ENCODE data around the gene FBXL4.

The FBXL4 gene

GRCh38 chr6:98877250-98877649 lies 70.5 kb downstream of the FBXL4 start:
- no peak for DNase-seq

- no peak for DNase-seq
Observed at GRCh38 chr6:98875375-98875774, 72.4 kb downstream of the FBXL4 start.

GRCh38 chr6:98871821-98872220 lies 75.9 kb downstream of the FBXL4 start:
- DNase-seq = no peak

- DNase-seq = peak; percentile 77
Observed at GRCh38 chr6:98871057-98871456, 76.7 kb downstream of the FBXL4 start.

DNA sequence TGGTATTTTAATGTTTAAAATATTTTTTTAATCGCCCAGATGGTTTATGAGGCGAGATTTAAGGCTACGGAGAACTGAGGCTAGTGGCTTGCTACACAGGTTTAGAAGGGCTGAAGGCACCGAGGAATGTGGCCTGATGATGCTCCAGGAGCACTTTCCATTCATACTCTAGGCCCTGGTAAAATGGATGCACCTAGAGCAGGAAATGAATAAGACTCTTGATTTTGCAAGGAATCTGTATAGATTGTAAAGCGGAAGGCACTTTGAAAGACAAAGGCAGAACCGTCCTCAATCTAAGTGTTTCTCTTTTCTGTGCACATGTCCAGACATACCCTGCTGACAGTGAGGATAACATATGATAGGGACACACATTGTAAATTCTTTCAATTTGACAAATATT lies 83.2 kb downstream of the FBXL4 start:
- no peak for DNase-seq

GRCh38 chr6:98848539-98849242 lies 99.1 kb downstream of the FBXL4 start:
- no peak for DNase-seq

GRCh38 chr6:98847779-98848538 lies 99.8 kb downstream of the FBXL4 start:
- no peak for DNase-seq

DNA sequence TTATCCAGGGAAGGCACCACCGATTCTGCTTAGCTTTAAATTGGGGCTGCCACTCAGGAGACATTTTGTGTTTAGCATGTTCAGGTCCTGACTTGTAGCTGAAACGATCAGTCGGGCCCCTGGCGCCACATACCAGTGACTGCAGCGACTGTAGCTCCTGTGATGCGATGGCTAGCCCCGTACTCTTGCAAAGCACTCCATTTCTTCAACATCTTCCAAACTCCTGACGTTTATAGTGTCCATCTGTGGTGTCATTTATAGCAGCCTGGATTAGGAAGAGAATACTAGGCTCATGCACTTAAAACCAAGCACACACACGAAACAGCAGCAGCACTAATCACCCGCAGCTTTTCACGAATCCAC lies 100.3 kb downstream of the FBXL4 start:
- DNase-seq = no peak

DNA sequence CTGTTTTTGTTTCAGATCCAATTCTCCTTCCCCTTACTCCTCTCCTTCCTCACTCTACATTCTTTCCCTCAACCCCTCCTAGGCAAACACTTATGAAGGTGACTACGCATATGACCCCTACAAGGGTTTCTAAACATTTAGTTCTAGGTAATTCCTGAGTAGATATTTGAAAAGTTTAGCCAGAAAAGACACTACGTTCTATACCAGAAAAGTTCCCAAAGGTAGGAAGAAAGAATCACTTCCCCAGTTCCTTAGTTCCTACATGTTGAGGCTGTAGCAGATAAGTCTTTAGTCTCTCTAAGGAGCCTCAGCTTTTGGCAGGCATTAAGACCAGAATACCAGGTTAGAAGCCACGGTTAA lies 101.7 kb downstream of the FBXL4 start:
- DNase-seq = no peak

DNA sequence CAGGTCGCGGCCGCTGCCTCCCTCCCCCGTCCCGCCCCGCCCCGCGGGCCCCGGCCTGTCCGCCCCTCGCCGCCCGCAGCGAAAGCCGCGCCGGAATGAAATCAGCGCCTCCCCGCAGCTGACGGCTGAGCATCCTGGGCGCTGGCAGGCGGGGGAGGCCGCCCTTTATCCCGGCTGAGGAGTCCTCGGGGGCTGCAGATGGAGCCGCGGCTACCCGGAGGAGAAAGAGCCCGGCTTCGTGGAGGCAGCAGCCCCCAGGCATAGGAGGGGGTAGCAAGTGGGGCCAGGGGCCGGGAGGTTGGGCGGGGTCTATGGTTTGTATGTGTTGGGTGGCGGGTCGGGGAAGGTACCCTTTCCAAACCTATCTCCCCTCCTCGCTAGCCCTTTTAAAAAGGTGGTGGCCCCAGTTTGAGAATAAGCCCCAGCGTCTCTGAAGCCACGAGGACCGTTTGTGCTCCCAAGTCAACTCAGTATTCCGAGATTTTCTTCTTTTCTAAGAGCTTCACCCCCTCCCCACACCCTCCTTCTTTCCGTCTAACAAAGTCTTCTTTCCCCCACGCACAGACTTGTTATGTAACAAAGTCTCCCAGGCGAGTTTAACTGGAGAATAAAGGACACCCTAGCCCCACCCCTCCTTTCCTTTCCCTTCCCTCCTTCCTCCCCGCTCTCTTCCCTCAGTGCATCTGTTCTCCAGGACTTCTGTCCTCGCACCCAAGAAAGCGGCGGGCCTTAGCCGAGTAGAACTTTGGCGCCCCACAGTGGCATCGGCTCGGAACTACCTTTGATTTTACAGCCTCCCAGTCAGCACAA lies 102.3 kb downstream of the FBXL4 start:
- peak; percentile 83 for DNase-seq

DNA sequence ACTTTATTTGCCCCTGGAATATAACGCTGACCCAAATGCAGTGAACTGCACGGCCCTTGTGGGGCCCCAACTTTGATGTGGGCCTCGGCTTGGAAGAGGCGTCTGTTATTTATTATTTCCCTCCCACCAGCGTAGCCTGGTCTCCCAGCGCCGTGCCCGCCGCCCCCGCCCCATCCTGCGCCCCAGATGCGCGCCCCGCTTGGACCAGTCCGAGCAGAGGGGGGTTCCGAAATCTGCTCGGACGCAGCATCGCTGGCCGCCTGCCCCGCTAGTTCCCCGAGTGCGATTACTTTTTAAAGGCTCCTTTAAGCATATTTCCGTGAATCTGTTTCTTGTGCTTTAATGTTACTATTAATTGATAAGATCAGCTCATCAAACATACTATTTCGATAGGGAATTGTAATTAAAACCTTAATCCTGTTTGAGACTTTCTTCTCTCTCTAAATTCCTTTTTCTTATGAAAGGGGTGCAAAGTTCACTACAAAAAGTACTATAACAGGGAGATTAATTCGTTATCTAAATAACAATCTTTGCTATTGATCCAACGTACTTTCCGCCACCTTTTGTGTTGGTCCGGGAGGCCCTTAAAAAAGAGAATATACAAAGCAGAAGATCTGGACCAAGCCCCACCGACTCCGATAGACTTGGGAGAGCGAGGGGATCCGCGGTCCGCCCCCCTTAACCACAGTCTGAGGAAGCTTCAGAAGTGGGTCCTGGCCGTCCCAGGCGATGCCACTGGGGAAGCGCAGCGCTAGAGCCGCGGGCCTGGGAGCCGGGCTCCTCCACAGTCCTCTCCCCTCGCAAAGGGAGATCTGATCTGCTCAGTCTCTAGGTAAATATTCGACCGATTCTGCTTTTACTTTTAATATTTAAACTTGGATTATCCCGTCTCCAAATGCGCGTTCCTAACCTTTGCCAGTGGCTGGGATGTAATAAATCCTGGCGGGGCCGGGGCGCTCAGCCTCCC lies 103.2 kb downstream of the FBXL4 start:
- DNase-seq = no peak

- no peak for DNase-seq
Observed at GRCh38 chr6:98843271-98844243, 104.2 kb downstream of the FBXL4 start.

DNA sequence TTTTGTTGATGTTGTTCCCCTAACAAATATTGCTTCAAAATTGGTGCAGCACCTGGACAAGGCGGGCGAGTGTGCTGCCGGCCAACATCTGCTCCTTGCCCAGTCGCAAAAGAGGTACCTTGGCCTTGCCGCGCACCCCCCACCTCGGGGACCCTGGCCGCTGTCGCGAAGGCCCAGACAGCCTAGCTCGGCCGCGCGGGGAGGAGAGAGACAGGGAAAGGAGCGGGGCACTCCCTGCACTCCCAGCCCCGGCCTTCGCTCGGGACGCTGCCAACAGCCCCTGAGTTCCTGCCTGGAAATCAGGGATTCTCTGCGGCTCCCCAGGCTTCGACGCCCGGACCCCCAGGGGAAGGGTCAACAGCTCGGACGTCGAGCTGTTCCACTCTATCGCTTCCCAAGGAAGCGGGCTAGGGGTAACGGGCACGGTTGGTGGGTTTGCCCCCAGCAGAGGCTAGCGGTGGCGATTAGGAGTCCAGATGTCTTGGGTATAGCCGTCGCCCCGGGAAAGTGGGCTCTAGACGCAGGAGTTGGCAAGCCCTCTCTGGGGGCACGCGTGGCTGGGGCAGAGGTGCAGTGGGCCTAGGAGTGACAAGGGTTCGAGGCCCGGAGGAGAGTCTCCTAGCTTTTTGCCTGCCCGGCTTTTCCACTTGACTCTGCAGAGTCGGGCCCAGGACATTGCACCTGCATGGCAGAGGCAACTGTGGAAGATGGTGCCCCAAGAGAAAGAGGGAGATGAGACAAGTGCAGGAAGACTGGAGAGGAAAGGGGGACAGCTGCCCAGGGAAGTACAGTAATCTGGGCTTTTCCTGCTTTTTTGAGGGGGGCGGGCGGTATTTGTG lies 105.2 kb downstream of the FBXL4 start:
- no peak for DNase-seq

- DNase-seq = no peak
Observed at GRCh38 chr6:98841621-98842341, 106.0 kb downstream of the FBXL4 start.

DNA sequence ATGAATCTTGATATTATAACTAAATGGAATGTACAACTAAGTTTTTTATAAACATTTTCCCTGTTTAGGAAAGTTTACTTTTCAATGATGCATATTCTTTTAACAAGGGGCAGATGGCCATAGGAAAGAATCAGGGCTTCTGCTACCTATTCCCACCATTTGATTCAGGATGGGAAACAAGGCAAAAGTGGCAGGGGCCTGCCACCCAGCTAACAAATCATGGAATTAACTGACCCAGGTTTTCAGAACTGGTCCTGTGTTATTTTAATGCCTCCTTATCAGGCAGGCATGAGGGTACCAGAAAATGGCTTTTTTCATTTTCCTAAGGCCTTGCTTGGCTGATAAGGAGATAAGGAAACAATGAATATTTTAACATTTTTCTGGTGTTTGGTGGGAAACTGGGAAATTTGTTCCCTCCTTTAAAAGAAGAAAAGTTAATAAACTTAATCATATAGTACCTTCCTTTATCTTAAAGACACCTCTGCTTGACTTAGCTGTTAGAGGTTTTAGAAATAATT lies 106.7 kb downstream of the FBXL4 start:
- DNase-seq = no peak

- no peak for DNase-seq
Observed at GRCh38 chr6:98840385-98840784, 107.4 kb downstream of the FBXL4 start.

DNA sequence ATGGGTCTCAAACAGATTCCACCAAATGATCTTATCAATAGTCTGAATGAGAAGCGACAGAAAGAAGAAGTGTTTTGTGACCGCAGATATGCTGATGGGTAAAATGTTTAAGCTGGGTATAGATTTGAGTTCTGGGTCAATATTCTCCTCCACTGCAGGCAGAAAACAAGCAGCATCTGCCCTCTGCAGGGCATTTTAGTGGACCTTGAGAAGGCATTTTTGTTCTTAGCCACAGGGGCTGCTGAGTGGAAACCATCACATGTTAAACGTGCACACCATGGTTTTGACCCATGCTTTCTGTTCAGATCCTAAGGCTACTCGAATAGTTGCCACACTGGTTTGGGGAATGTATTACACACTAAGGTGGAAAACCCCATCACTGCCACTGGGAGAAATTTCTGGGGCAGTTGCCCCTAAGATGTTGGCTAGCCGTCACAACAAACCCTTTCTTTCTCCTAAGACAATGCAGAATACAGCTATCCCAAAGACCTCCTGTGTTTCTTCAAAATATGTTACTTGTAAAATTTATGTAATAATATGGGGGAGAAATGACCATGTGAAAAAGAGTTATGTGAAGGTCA lies 107.9 kb downstream of the FBXL4 start:
- peak; percentile 11 for DNase-seq

DNA sequence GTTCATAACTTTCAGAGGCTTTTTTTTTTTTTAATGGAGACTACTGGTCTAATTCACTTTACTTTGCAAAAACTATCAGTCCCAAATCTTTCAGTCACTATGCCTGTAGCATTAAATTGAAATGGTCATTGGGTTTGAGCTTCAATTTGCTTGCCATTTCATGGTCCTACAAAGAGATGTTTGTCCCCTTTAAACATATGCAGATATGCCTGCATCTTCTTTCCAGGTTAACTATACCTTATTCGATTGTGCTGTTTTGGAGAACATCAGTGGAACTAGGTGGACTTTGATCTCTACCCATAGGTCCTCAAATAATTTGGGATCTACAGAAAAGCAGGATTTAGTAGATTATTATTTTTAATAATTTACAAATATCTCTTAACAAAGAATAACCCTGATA lies 108.8 kb downstream of the FBXL4 start:
- DNase-seq = no peak

DNA sequence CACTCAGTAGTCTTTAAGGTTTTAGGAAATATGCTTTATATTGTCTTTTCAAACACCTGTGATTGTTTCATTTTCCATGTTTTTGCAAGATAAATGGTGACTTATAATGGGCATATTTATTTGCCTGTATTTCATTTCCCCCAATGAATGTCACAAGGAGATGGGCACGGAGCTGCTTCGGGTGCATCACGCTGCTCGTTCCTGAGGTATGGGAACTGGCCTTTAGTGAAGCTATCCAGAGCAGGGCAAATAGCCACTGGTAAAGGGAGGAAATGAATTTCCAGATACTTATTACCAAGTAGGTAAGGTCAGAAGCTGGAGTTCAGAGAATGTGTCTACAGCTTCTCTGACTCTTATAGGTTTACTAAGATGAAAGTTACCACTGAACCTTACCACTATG lies 109.7 kb downstream of the FBXL4 start:
- no peak for DNase-seq

Data from NCI-H446 treated with DMSO at 0.1 percent for 48 hours (cell line).